SK-N-MC (cell line): Measurements from ENCODE around the gene RFPL1.

Experiments
- DNase-seq: peaks from one replicate; pipeline ENCODE4 v3.0.0-alpha.2; 2011; ENCODE audit warnings: low read depth, low spot score
- H3K27ac ChIP-seq: fragments of 200-600 bp; sonication (generic); 2 replicates; pipeline ENCODE4 v1.5.1; 2016; ENCODE audit warnings: mixed run types
- H3K36me3 ChIP-seq: fragments of 200-600 bp; sonication (generic); 2 replicates; pipeline ENCODE4 v1.6.1; 2017; ENCODE audit warnings: antibody characterized with exemption, low read length, mixed read lengths; ENCODE audit not compliant: insufficient read depth
- H3K4me3 ChIP-seq: fragments of 200-600 bp; sonication (generic); 2 replicates; pipeline ENCODE4 v1.5.1; 2016
- H3K9ac ChIP-seq: fragments of 200-600 bp; sonication (generic); 2 replicates; pipeline ENCODE4 v1.8.0; 2017; ENCODE audit warnings: mixed run types, mixed read lengths; ENCODE audit not compliant: insufficient read length
- H3K9me3 ChIP-seq: fragments of 200-600 bp; sonication (generic); 2 replicates; pipeline ENCODE4 v1.6.1; 2017; ENCODE audit warnings: low read depth, mild to moderate bottlenecking, antibody characterized with exemption, low read length, moderate library complexity, mixed read lengths
- EZH2 ChIP-seq: fragments of 200-600 bp; sonication (generic); IDR thresholded peaks from one replicate; pipeline ENCODE4 v1.6.1; 2017; ENCODE audit warnings: antibody characterized with exemption
- FOXP2 ChIP-seq: optimal IDR thresholded peaks from 2 replicates; pipeline ENCODE3; 2011; ENCODE audit warnings: mild to moderate bottlenecking, moderate library complexity; ENCODE audit not compliant: insufficient read depth; ENCODE audit errors: extremely low read length, control extremely low read depth
- POLR2AphosphoS5 ChIP-seq: IDR thresholded peaks from 2 replicates; pipeline ENCODE4 v1.6.1; 2012; ENCODE audit warnings: mild to moderate bottlenecking, low read depth, low read length, borderline replicate concordance

The RFPL1 gene

GRCh38 chr22:29450222-29450621 is 11.8 kb downstream of the RFPL1 start:
- Histone ChIP-seq H3K9ac (no peak overlapping the region), H3K36me3 (no peaks in the 10 kb centered on the region), H3K27ac (no peak overlapping the region), H3K9me3 (no peaks in the 10 kb centered on the region), H3K4me3 (no peak overlapping the region)
- DNase-seq: no peak
- TF ChIP-seq POLR2AphosphoS5 (no peak), FOXP2 (no peak), EZH2 (no peak)

GRCh38 chr22:29451863-29452262 is 13.5 kb downstream of the RFPL1 start:
- H3K36me3 ChIP-seq: no peaks in the 10 kb centered on the region
- no peak for DNase-seq
- H3K9ac ChIP-seq: no peak overlapping the region
- H3K4me3 ChIP-seq: no peak overlapping the region
- no peaks in the 10 kb centered on the region for H3K9me3 ChIP-seq
- TF ChIP-seq FOXP2 (no peak), POLR2AphosphoS5 (no peak), EZH2 (no peak)
- H3K27ac ChIP-seq: no peak overlapping the region

GRCh38 chr22:29454276-29454675 is 15.9 kb downstream of the RFPL1 start:
- Histone ChIP-seq H3K9me3 (no peaks in the 10 kb centered on the region), H3K4me3 (no peak overlapping the region), H3K9ac (no peak overlapping the region), H3K27ac (no peak overlapping the region), H3K36me3 (no peaks in the 10 kb centered on the region)
- TF ChIP-seq EZH2: no peak
- DNase-seq: no peak

- TF ChIP-seq FOXP2: no peak
- no peak for TF ChIP-seq EZH2
- TF ChIP-seq POLR2AphosphoS5: no peak
Measured at GRCh38 chr22:29456211-29456671, 17.9 kb downstream of the RFPL1 start.

GRCh38 chr22:29457730-29458129 is 19.3 kb downstream of the RFPL1 start:
- Histone ChIP-seq H3K36me3 (no peaks in the 10 kb centered on the region), H3K9me3 (no peaks in the 10 kb centered on the region), H3K9ac (no peak overlapping the region), H3K27ac (no peak overlapping the region), H3K4me3 (no peak overlapping the region)
- no peak for TF ChIP-seq POLR2AphosphoS5
- no peak for TF ChIP-seq EZH2
- no peak for TF ChIP-seq FOXP2
- no peak for DNase-seq

More at GRCh38 chr22:29456211-29456671, 17.9 kb downstream of the RFPL1 start:
- DNase-seq: no peak
- Histone ChIP-seq H3K27ac (no peak overlapping the region), H3K4me3 (no peak overlapping the region), H3K9ac (no peak overlapping the region), H3K36me3 (no peaks in the 10 kb centered on the region), H3K9me3 (no peaks in the 10 kb centered on the region)

GRCh38 chr22:29458551-29458950 is 20.2 kb downstream of the RFPL1 start:
- Histone ChIP-seq H3K36me3 (no peaks in the 10 kb centered on the region), H3K27ac (no peak overlapping the region), H3K9me3 (no peaks in the 10 kb centered on the region), H3K9ac (no peak overlapping the region), H3K4me3 (no peak overlapping the region)
- TF ChIP-seq FOXP2 (no peak), POLR2AphosphoS5 (no peak), EZH2 (no peak)
- no peak for DNase-seq

- DNase-seq: no peak
- H3K9ac ChIP-seq: no peak overlapping the region
Measured at GRCh38 chr22:29459773-29460172, 21.4 kb downstream of the RFPL1 start.

GRCh38 chr22:29461263-29461662 is 22.9 kb downstream of the RFPL1 start:
- H3K36me3 ChIP-seq: no peaks in the 10 kb centered on the region
- DNase-seq: no peak
- H3K4me3 ChIP-seq: no peak overlapping the region
- TF ChIP-seq POLR2AphosphoS5 (no peak), EZH2 (no peak), FOXP2 (no peak)
- no peaks in the 10 kb centered on the region for H3K9me3 ChIP-seq
- H3K9ac ChIP-seq: no peak overlapping the region
- H3K27ac ChIP-seq: no peak overlapping the region

More at GRCh38 chr22:29459773-29460172, 21.4 kb downstream of the RFPL1 start:
- Histone ChIP-seq H3K4me3 (no peak overlapping the region), H3K9me3 (no peaks in the 10 kb centered on the region), H3K27ac (no peak overlapping the region), H3K36me3 (no peaks in the 10 kb centered on the region)
- no peak for TF ChIP-seq FOXP2
- TF ChIP-seq EZH2: no peak
- no peak for TF ChIP-seq POLR2AphosphoS5

- Histone ChIP-seq H3K9ac (no peak overlapping the region), H3K36me3 (no peaks in the 10 kb centered on the region), H3K9me3 (no peaks in the 10 kb centered on the region), H3K4me3 (no peak overlapping the region), H3K27ac (no peak overlapping the region)
- TF ChIP-seq EZH2: no peak
- no peak for TF ChIP-seq FOXP2
- TF ChIP-seq POLR2AphosphoS5: no peak
- DNase-seq: no peak
Measured at GRCh38 chr22:29463629-29464028, 25.2 kb downstream of the RFPL1 start.
